Activated T-cell treated with anti-CD3 and anti-CD28 coated beads, Interleukin-2, amount 50 U/mL, for 48 hours (primary cell): ENCODE results near the gene MMP21.

Experiments
- DNase-seq, 2 experiments: peaks; one replicate each; pipeline ENCODE4 v3.0.0-alpha.2; 2020

MMP21 gene, protein sequence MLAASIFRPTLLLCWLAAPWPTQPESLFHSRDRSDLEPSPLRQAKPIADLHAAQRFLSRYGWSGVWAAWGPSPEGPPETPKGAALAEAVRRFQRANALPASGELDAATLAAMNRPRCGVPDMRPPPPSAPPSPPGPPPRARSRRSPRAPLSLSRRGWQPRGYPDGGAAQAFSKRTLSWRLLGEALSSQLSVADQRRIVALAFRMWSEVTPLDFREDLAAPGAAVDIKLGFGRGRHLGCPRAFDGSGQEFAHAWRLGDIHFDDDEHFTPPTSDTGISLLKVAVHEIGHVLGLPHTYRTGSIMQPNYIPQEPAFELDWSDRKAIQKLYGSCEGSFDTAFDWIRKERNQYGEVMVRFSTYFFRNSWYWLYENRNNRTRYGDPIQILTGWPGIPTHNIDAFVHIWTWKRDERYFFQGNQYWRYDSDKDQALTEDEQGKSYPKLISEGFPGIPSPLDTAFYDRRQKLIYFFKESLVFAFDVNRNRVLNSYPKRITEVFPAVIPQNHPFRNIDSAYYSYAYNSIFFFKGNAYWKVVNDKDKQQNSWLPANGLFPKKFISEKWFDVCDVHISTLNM

DNA sequence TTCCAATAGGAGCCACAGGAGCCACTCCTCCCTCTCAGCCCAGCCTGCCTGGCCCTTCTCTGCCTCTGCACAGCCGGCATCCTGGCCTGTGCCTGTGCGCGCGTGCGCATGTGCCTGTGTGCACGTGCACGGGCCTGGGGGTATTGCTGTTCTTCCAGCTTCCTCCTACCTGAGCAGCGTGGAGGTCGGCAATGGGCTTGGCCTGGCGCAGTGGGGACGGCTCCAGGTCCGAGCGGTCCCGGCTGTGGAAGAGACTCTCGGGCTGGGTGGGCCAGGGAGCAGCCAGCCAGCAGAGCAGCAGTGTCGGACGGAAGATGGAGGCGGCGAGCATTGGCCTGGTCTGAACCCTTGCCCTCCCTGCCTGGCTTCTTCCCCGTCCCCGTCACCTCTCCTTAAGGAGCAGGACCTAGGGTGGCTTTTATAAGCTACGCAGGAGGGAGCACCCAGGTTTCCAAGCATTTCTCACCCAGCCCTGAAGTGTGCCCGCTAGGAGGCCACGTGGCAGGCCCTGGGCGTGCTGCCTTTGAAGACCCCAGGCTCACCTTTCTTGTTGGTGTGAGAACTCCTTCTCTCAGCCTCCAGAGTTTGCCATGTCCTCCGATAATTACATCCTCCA lies at the start of gene MMP21:
Gene MMP21 (minus strand): TSS at position 331 of the 616 bp plus-strand sequence. CDS start 0 bp downstream, at position 331.
- DNase-seq = no peak

- DNase-seq = no peak
Measured at GRCh38 chr10:125824736-125825135, 49.1 kb upstream of the MMP21 start.

GRCh38 chr10:125823663-125824251 lies 48.1 kb upstream of the MMP21 start:
- DNase-seq = peak; percentile 37 to 38

DNA sequence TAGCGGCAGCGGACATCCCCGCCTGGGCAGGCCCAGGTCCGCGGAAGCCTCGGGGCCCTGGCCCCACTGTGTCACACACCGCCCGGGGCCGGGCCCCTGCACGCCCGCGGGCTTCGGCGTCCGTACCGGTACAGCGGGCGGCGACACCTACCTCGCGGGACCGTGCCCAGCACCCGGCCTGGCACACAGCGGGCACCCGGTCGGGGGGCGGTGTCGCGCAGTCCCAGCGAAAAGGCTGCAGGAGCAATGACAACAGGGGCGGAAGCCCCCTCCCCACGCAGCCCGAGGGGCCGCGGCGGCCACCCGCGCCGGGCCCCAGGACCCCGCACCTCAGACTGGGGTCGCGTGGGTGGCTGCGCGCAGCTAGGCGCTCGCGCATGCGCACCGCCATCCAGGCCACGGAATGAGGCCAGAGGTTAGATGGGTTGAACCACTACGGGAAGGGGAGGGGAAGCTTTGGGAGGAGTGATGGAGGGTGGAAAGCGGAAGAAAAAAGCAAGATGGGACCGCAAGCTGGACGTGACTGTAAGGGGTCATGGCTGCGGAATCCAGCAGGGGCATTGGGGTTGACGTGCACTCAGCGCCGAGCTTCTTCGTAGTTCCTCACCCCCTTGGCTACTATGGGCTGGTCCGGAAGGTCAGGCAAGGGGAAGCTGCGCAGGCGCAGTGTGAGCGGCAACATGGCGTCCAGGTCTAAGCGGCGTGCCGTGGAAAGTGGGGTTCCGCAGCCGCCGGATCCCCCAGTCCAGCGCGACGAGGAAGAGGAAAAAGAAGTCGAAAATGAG lies 47.4 kb upstream of the MMP21 start, which contains the start of the genes BCCIP and UROS:
Gene BCCIP (plus strand): TSS at position 669 of the 785 bp plus-strand sequence. CDS start 12 bp downstream, at position 681.
Gene UROS (minus strand): TSS at position 381 of the 785 bp plus-strand sequence. CDS start 6,759 bp downstream, outside the sequence.
- DNase-seq = peak; percentile 90 to 92

- DNase-seq = no peak
Measured at GRCh38 chr10:125820701-125821100, 45.1 kb upstream of the MMP21 start.

DNA sequence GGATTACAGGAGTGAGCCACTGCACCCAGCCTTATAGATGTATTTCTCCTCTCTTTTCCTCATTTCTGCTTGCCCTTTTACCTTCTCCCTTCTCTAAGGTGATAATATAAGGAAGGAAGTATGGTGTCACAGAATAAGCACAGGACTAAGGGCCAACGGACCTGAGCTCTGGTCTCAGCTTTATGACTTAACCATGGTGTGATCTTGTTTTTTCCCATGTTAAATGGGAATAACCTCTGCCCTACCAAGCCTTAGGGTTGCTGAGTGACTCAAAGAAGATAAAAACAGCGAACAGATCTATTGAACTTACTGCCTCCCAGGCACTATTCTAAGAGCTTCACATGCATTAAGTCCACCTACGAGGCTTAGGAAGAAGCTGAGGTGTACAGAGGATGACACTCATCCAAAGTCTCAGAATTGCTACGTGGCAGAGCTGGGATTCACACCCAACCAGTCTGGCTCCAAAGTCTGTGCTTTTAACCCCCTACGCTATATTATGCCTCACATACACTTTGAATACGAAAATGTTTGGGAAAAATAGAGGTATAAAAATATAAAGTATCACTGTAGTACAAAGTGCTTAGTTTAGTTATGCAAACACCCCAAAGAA lies 41.8 kb upstream of the MMP21 start:
- DNase-seq = no peak

GRCh38 chr10:125816548-125816947 lies 40.9 kb upstream of the MMP21 start:
- DNase-seq = no peak

GRCh38 chr10:125815764-125816163 lies 40.1 kb upstream of the MMP21 start:
- no peak for DNase-seq

GRCh38 chr10:125812128-125812750 lies 36.6 kb upstream of the MMP21 start:
- no peak for DNase-seq

- DNase-seq = no peak
Measured at GRCh38 chr10:125811251-125811650, 35.6 kb upstream of the MMP21 start.

DNA sequence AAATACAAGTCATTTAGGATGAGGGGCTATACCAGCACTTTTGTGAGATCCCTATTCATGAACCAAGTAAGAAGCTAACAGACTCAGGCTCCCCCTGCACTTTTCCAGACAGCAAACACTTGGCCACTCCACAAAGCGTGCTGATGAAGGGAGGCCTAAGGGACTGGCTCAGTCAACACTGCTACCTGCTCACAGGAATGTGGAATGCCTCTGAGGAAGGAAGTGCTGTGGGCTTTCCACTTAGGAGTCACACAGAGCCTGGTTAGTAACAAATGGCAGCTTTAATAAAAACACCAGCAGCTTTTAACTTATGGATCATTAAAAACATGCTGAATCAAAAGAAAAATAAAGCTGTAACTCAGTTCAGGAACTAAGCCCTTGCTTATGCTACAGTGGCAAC lies 32.4 kb upstream of the MMP21 start:
- DNase-seq = no peak

GRCh38 chr10:125802739-125803138 lies 27.1 kb upstream of the MMP21 start:
- DNase-seq = no peak

DNA sequence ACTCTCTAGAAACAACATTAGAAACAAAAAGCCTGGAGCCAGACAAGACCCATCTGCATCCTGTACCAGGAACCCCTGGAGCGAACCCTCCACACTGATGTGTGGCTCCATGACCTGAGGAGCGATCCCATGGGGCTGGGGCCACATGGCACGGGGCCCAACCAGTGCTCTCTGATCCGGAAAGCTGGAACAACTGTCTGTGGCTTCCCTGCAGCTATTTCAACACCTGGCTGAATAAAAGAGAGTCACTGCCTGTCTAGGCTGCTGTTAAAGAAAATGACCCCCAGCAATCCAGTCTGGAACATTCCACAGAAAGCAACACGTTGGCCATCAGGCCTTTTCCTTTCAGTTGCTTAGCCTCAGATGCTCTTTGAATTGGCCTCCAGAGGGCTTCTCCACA lies 26.5 kb upstream of the MMP21 start:
- no peak for DNase-seq

GRCh38 chr10:125801574-125801973 lies 26.0 kb upstream of the MMP21 start:
- DNase-seq = no peak

DNA sequence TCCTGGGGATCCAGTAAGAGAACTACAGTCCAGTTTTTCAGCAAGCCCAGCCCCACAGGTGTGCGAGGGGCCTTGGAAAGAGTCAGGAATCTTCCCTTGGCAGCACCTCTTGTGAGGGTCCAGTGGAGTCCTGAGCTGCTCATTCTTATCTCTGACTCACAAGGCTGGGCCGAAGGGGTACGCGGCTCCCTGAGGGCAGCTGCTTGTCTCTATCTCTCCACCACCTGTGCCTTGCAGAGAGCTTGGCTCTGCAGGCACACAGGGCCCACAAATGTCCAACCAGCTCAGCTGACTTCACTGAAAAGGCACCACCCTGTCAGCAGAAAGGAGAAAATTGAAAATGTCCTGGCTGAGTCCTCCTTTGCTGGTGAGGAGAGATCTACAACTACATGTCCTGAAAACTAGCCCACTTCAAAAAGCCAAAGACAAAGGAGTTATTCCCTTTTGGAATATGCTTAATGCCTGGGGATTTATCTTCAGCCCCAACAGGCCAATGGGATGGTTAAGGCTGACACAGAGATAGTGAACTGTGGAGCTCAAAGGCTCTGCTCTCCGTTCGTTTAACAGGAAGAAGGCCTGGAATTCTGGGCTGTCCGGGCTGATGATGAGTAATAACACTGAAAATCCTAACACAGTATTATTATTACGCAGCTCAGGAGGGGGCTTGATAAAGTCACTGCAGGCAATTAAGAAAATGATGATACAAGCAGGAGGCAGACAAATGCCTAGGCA lies 24.0 kb upstream of the MMP21 start:
- no peak for DNase-seq

DNA sequence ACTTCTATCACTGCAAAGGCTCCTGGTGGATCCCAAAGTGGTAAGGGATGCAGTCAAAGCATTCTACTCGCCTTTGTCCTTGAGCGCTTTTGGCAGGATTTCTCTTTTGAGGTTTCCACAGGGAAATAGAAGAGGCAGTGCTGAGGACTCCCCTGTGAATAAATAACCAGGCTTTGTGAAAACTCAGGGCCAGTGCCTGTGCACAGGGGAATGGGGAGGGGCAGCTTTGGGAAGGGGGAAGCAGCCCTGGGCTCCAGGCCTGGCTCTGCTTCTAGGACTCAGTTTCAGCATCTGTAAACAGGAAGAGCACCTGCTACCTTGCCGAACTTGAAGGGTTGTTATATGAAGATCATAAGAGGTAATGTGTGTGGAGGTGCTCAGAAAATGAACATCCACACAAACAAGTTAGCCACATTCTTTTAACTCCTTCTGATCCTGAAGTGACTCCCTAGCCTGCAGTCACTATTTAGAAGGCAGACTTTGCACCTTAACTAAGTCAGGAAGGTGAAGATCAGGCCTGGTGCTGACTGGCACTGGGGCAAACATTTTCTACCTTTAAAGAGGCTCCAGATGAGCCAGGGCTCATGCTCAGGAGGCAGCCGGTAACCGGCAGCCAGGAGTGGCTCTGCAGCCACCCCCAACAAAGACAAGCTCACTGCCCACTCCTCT lies 22.5 kb upstream of the MMP21 start:
- DNase-seq = no peak

DNA sequence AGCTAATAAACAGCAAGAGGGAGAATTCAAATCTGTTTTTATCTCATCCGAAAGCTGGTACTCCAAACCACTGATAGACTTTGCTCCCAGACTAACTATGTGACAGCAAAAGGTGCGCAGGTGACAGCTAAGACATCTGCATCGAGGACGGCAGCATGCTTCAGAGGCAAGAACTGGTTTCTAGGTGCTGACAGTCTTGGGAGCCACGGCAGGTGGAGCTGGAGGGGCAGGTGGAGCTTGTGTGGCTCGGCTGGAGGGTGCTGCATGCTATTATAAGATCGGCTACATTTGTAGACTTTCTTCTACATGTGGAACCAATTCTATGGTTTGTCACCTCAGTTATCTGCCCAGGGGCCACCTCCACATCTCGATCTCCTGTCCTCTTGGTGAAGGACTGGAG lies 21.8 kb upstream of the MMP21 start:
- no peak for DNase-seq

- no peak for DNase-seq
Measured at GRCh38 chr10:125795637-125796190, 20.1 kb upstream of the MMP21 start.

GRCh38 chr10:125795128-125795527 lies 19.5 kb upstream of the MMP21 start:
- no peak for DNase-seq
